HepG2 (cell line): ENCODE data around the gene TSACC. TPM values are rescaled to one million over a fixed set of nuclear protein-coding genes. Genes with fewer than 3 reads are reported as not detected.

Source experiments
- EED ChIP-seq: sonication (generic); formaldehyde crosslinking; IDR thresholded peaks from 2 replicates; pipeline ENCODE4 v1.5.0; 2020; ENCODE audit warnings: mild to moderate bottlenecking, missing genetic modification reagents
- FOXA3 ChIP-seq: IDR thresholded peaks from 2 replicates; pipeline ENCODE4 v1.6.1; 2016; ENCODE audit warnings: missing genetic modification reagents, missing compliant biosample characterization
- FOXC1 ChIP-seq: sonication (generic); formaldehyde crosslinking; IDR thresholded peaks from 2 replicates; pipeline ENCODE4 v1.8.0; 2022; ENCODE audit warnings: mild to moderate bottlenecking, missing genetic modification reagents, borderline replicate concordance
- FOXJ3 ChIP-seq: sonication (generic); formaldehyde crosslinking; IDR thresholded peaks from 2 replicates; pipeline ENCODE4 v1.4.0; 2020; ENCODE audit warnings: missing genetic modification reagents, mild to moderate bottlenecking, borderline replicate concordance
- KDM5B ChIP-seq: sonication (generic); formaldehyde crosslinking; IDR thresholded peaks from 2 replicates; pipeline ENCODE4 v1.4.0; 2020; ENCODE audit warnings: missing genetic modification reagents, mild to moderate bottlenecking, borderline replicate concordance
- NFKBIZ ChIP-seq: IDR thresholded peaks from 2 replicates; pipeline ENCODE4 v1.6.1; 2018; ENCODE audit warnings: missing genetic modification reagents, missing compliant biosample characterization
- PPARG ChIP-seq: conservative IDR thresholded peaks from 2 replicates; pipeline ENCODE4 v1.6.1; 2016; ENCODE audit warnings: missing biosample characterization, missing genetic modification reagents
- SRSF4 ChIP-seq: fragments of 200-400 bp; formaldehyde crosslinking; IDR thresholded peaks from one replicate; pipeline ENCODE4 v1.6.1; 2018; ENCODE audit warnings: mild to moderate bottlenecking, low read depth, low read length, moderate library complexity; ENCODE audit not compliant: poor library complexity, severe bottlenecking
- TFE3 ChIP-seq: IDR thresholded peaks from 2 replicates; pipeline ENCODE4 v1.6.1; 2016
- ZKSCAN5 ChIP-seq: sonication (generic); formaldehyde crosslinking; IDR thresholded peaks from 2 replicates; pipeline ENCODE4 v1.5.1; 2020; ENCODE audit warnings: mild to moderate bottlenecking, missing genetic modification reagents
- ZNF333 ChIP-seq: sonication (generic); formaldehyde crosslinking; IDR thresholded peaks from 2 replicates; pipeline ENCODE4 v1.4.0; 2020; ENCODE audit warnings: mild to moderate bottlenecking, missing genetic modification reagents, borderline replicate concordance
- ZNF34 ChIP-seq: sonication (generic); formaldehyde crosslinking; IDR thresholded peaks from 2 replicates; pipeline ENCODE4 v1.4.0; 2020; ENCODE audit warnings: mild to moderate bottlenecking, missing genetic modification reagents, borderline replicate concordance
- ZNF773 ChIP-seq: sonication (generic); formaldehyde crosslinking; IDR thresholded peaks from 2 replicates; pipeline ENCODE4 v1.4.0; 2020; ENCODE audit warnings: missing genetic modification reagents, borderline replicate concordance
- ZNF777 ChIP-seq: sonication (generic); formaldehyde crosslinking; IDR thresholded peaks from 2 replicates; pipeline ENCODE4 v1.4.0; 2020; ENCODE audit warnings: missing genetic modification reagents
- polyA plus RNA-seq, 8 experiments: library from polyadenylated mRNA; depleted of rRNA in 3 of 8; stranded (reverse) in 7 of 8; unstranded in 1 of 8; fragments of >200 nt; fragmentation: Illumina TruSeq in 4 of 8; extraction: Trizol in 4 of 8; gene quantifications; 2 replicates each; pipeline versions ENCODE4 v1.2.1 to v1.2.3, GENCODE V29; 2011 to 2016; ENCODE audit warnings: low read depth in 4 of 8, missing spikeins in 1 of 8, mixed read lengths in 1 of 8; ENCODE audit not compliant: insufficient read depth in 1 of 8
- total RNA-seq, 5 experiments: library from RNA; depleted of rRNA; stranded (reverse); fragments of >200 nt; fragmentation: Illumina TruSeq; extraction: Trizol; gene quantifications; 2 replicates each; pipeline ENCODE4 v1.2.3, GENCODE V29; 2016; ENCODE audit warnings: low read depth in 1 of 5
- TF ChIP-seq, protein P1 (sequence below): sonication (generic); formaldehyde crosslinking; IDR thresholded peaks from 2 replicates; pipeline ENCODE4 v1.5.1; 2020; ENCODE audit warnings: missing genetic modification reagents, mild to moderate bottlenecking, borderline replicate concordance
- TF ChIP-seq, protein P2 (sequence below): sonication (generic); formaldehyde crosslinking; IDR thresholded peaks from 2 replicates; pipeline ENCODE4 v1.8.0; 2022; ENCODE audit warnings: low read depth, missing genetic modification reagents
- TF ChIP-seq, protein P3 (sequence below): sonication (generic); formaldehyde crosslinking; IDR thresholded peaks from 2 replicates; pipeline ENCODE4 v1.4.0; 2020; ENCODE audit warnings: missing genetic modification reagents
- TF ChIP-seq, protein P4 (sequence below): sonication (generic); formaldehyde crosslinking; IDR thresholded peaks from 2 replicates; pipeline ENCODE4 v1.4.0; 2020; ENCODE audit warnings: mild to moderate bottlenecking, low read depth, missing genetic modification reagents

Gene TSACC
- total and polyA plus RNA-seq, 2 of the 13 experiments (the other 11 are each of a cell fraction or from before 2014, with no cell fraction given) = 1.5 to 2.6 TPM

- TF ChIP-seq, protein P1, sequence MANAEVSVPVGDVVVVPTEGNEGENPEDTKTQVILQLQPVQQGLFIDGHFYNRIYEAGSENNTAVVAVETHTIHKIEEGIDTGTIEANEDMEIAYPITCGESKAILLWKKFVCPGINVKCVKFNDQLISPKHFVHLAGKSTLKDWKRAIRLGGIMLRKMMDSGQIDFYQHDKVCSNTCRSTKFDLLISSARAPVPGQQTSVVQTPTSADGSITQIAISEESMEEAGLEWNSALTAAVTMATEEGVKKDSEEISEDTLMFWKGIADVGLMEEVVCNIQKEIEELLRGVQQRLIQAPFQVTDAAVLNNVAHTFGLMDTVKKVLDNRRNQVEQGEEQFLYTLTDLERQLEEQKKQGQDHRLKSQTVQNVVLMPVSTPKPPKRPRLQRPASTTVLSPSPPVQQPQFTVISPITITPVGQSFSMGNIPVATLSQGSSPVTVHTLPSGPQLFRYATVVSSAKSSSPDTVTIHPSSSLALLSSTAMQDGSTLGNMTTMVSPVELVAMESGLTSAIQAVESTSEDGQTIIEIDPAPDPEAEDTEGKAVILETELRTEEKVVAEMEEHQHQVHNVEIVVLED (CRISPR knock-in tag) = peak; percentile 97
- TF ChIP-seq ZNF34 (CRISPR knock-in tag) (no peak), ZKSCAN5 (CRISPR knock-in tag) (no peak), FOXA3 (CRISPR knock-in tag) (no peak; the same call in 1 of the 2 replicates), ZNF333 (CRISPR knock-in tag) (no peak), EED (CRISPR knock-in tag) (no peak), FOXC1 (CRISPR knock-in tag) (no peak), SRSF4 (no peak), ZNF777 (no peak), KDM5B (CRISPR knock-in tag) (peak; percentile 60; the same call in 1 of the 2 replicates), ZNF773 (CRISPR knock-in tag) (no peak), NFKBIZ (CRISPR knock-in tag) (no peak), TFE3 (CRISPR knock-in tag) (peak; percentile 14; the same call in 1 of the 2 replicates), PPARG (no peak), FOXJ3 (CRISPR knock-in tag) (no peak)
- TF ChIP-seq, protein P2, sequence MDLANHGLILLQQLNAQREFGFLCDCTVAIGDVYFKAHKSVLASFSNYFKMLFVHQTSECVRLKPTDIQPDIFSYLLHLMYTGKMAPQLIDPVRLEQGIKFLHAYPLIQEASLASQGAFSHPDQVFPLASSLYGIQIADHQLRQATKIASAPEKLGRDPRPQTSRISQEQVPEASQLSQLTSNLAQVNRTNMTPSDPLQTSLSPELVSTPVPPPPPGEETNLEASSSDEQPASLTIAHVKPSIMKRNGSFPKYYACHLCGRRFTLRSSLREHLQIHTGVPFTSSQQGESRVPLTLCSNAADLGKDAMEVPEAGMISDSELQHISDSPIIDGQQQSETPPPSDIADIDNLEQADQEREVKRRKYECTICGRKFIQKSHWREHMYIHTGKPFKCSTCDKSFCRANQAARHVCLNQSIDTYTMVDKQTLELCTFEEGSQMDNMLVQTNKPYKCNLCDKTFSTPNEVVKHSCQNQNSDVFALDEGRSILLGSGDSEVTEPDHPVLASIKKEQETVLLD (CRISPR knock-in tag) = no peak
- TF ChIP-seq, protein P3, sequence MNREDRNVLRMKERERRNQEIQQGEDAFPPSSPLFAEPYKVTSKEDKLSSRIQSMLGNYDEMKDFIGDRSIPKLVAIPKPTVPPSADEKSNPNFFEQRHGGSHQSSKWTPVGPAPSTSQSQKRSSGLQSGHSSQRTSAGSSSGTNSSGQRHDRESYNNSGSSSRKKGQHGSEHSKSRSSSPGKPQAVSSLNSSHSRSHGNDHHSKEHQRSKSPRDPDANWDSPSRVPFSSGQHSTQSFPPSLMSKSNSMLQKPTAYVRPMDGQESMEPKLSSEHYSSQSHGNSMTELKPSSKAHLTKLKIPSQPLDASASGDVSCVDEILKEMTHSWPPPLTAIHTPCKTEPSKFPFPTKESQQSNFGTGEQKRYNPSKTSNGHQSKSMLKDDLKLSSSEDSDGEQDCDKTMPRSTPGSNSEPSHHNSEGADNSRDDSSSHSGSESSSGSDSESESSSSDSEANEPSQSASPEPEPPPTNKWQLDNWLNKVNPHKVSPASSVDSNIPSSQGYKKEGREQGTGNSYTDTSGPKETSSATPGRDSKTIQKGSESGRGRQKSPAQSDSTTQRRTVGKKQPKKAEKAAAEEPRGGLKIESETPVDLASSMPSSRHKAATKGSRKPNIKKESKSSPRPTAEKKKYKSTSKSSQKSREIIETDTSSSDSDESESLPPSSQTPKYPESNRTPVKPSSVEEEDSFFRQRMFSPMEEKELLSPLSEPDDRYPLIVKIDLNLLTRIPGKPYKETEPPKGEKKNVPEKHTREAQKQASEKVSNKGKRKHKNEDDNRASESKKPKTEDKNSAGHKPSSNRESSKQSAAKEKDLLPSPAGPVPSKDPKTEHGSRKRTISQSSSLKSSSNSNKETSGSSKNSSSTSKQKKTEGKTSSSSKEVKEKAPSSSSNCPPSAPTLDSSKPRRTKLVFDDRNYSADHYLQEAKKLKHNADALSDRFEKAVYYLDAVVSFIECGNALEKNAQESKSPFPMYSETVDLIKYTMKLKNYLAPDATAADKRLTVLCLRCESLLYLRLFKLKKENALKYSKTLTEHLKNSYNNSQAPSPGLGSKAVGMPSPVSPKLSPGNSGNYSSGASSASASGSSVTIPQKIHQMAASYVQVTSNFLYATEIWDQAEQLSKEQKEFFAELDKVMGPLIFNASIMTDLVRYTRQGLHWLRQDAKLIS (CRISPR knock-in tag) = no peak
- TF ChIP-seq, protein P4, sequence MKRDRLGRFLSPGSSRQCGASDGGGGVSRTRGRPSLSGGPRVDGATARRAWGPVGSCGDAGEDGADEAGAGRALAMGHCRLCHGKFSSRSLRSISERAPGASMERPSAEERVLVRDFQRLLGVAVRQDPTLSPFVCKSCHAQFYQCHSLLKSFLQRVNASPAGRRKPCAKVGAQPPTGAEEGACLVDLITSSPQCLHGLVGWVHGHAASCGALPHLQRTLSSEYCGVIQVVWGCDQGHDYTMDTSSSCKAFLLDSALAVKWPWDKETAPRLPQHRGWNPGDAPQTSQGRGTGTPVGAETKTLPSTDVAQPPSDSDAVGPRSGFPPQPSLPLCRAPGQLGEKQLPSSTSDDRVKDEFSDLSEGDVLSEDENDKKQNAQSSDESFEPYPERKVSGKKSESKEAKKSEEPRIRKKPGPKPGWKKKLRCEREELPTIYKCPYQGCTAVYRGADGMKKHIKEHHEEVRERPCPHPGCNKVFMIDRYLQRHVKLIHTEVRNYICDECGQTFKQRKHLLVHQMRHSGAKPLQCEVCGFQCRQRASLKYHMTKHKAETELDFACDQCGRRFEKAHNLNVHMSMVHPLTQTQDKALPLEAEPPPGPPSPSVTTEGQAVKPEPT (CRISPR knock-in tag) = 0 out of 2 replicates have a peak, but pooled peaks have one; percentile 50
Observed at GRCh38 chr1:156338180-156338976, at the start of gene TSACC, which contains the start of gene CCT3 (continued).
